HepG2 (cell line): Measurements from ENCODE around the gene VDR. TPM values are rescaled to one million over a fixed set of nuclear protein-coding genes. Genes with fewer than 3 reads are reported as not detected.

Source experiments
- BRCA1 ChIP-seq: sonication (generic); formaldehyde crosslinking; IDR thresholded peaks from 2 replicates; pipeline ENCODE4 v1.4.0; 2020; ENCODE audit warnings: missing genetic modification reagents
- CBFB ChIP-seq: sonication (generic); formaldehyde crosslinking; IDR thresholded peaks from 2 replicates; pipeline ENCODE4 v1.4.0; 2020; ENCODE audit warnings: missing genetic modification reagents
- RXRB ChIP-seq: IDR thresholded peaks from 2 replicates; pipeline ENCODE4 v1.6.1; 2016; ENCODE audit warnings: borderline replicate concordance, missing genetic modification reagents, missing compliant biosample characterization
- STAG1 ChIP-seq: sonication (generic); formaldehyde crosslinking; IDR thresholded peaks from 2 replicates; pipeline ENCODE4 v1.4.0; 2020; ENCODE audit warnings: missing genetic modification reagents
- TARDBP ChIP-seq: sonication (generic); formaldehyde crosslinking; IDR thresholded peaks from 2 replicates; pipeline ENCODE4 v1.8.0; 2022; ENCODE audit warnings: mild to moderate bottlenecking, missing genetic modification reagents
- TOPORS ChIP-seq: sonication (generic); formaldehyde crosslinking; IDR thresholded peaks from 2 replicates; pipeline ENCODE4 v1.8.0; 2023; ENCODE audit warnings: mild to moderate bottlenecking, missing genetic modification reagents
- ZFY ChIP-seq: sonication (generic); formaldehyde crosslinking; IDR thresholded peaks from 2 replicates; pipeline ENCODE4 v1.4.0; 2020; ENCODE audit warnings: missing genetic modification reagents
- ZNF136 ChIP-seq: sonication (generic); formaldehyde crosslinking; IDR thresholded peaks from 2 replicates; pipeline ENCODE4 v1.8.1; 2022; ENCODE audit warnings: low read depth, mild to moderate bottlenecking, moderate library complexity, missing genetic modification reagents
- polyA plus RNA-seq, 8 experiments: library from polyadenylated mRNA; depleted of rRNA in 3 of 8; stranded (reverse) in 7 of 8; unstranded in 1 of 8; fragments of >200 nt; fragmentation: Illumina TruSeq in 4 of 8; extraction: Trizol in 4 of 8; gene quantifications; 2 replicates each; pipeline versions ENCODE4 v1.2.1 to v1.2.3, GENCODE V29; 2011 to 2016; ENCODE audit warnings: low read depth in 4 of 8, missing spikeins in 1 of 8, mixed read lengths in 1 of 8; ENCODE audit not compliant: insufficient read depth in 1 of 8
- total RNA-seq, 5 experiments: library from RNA; depleted of rRNA; stranded (reverse); fragments of >200 nt; fragmentation: Illumina TruSeq; extraction: Trizol; gene quantifications; 2 replicates each; pipeline ENCODE4 v1.2.3, GENCODE V29; 2016; ENCODE audit warnings: low read depth in 1 of 5
- TF ChIP-seq, protein P1 (sequence below): sonication (generic); formaldehyde crosslinking; IDR thresholded peaks from 2 replicates; pipeline ENCODE4 v1.5.1; 2020; ENCODE audit warnings: mild to moderate bottlenecking, moderate library complexity, missing genetic modification reagents
- TF ChIP-seq, protein P2 (sequence below): sonication (generic); formaldehyde crosslinking; IDR thresholded peaks from 2 replicates; pipeline ENCODE4 v1.4.0; 2020; ENCODE audit warnings: missing genetic modification reagents
- TF ChIP-seq, protein P3 (sequence below): sonication (generic); formaldehyde crosslinking; IDR thresholded peaks from 2 replicates; pipeline ENCODE4 v1.4.0; 2020; ENCODE audit warnings: mild to moderate bottlenecking, missing genetic modification reagents

VDR gene
- total and polyA plus RNA-seq, 2 of the 13 experiments (the other 11 are each of a cell fraction or from before 2014, with no cell fraction given) = 0.08 to 0.33 TPM

DNA sequence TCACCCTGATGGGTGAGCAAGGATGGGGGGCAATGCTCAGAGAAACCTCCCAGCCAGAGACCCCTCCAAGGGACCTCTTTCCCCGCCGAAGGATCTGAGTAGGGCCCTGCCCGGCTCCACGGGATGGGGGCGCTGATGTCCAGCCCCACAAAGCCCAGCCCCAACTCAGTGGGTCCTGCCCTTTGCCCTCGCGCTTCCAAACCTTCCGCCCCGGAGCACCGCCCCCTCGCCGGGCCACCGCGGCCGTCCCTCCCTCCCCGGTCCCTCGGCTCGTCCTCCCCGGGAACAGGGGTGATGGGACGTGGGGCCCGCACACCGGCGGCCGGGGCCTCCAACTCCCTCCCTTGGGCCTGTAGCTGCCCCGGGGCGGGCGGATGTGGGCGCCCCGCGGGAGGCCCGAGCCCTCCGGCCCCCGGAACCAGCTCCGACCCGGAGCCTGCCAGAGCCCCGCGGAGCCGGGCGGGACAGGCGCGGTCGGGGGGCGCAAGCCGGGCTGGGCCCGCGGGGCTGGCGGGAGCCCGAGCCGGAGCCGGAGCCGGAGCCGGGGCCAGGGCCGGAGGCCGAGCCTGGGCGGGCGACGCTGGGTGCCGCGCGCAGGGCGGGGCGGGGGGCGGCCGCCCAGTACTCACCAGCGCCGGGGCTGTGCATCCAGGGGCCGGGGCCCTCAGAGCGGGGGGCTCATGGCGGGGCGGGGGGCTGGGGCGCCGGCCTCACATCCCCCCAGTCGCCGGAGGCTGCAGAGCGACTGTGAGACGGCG lies 85.5 kb downstream of the VDR start (continued):
- TF ChIP-seq, protein P1, sequence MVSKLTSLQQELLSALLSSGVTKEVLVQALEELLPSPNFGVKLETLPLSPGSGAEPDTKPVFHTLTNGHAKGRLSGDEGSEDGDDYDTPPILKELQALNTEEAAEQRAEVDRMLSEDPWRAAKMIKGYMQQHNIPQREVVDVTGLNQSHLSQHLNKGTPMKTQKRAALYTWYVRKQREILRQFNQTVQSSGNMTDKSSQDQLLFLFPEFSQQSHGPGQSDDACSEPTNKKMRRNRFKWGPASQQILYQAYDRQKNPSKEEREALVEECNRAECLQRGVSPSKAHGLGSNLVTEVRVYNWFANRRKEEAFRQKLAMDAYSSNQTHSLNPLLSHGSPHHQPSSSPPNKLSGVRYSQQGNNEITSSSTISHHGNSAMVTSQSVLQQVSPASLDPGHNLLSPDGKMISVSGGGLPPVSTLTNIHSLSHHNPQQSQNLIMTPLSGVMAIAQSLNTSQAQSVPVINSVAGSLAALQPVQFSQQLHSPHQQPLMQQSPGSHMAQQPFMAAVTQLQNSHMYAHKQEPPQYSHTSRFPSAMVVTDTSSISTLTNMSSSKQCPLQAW (CRISPR knock-in tag) = peak; percentile 21; the same call in 1 of the 2 replicates
- TF ChIP-seq RXRB (peak; percentile 34; the same call in 1 of the 2 replicates), CBFB (CRISPR knock-in tag) (peak; percentile 17; the same call in 1 of the 2 replicates), TOPORS (CRISPR knock-in tag) (no peak), TARDBP (peak; percentile 52; the same call in 1 of the 2 replicates), ZNF136 (no peak), STAG1 (CRISPR knock-in tag) (peak; percentile 33), ZFY (CRISPR knock-in tag) (peak; percentile 50), BRCA1 (CRISPR knock-in tag) (no peak)
- TF ChIP-seq, protein P2, sequence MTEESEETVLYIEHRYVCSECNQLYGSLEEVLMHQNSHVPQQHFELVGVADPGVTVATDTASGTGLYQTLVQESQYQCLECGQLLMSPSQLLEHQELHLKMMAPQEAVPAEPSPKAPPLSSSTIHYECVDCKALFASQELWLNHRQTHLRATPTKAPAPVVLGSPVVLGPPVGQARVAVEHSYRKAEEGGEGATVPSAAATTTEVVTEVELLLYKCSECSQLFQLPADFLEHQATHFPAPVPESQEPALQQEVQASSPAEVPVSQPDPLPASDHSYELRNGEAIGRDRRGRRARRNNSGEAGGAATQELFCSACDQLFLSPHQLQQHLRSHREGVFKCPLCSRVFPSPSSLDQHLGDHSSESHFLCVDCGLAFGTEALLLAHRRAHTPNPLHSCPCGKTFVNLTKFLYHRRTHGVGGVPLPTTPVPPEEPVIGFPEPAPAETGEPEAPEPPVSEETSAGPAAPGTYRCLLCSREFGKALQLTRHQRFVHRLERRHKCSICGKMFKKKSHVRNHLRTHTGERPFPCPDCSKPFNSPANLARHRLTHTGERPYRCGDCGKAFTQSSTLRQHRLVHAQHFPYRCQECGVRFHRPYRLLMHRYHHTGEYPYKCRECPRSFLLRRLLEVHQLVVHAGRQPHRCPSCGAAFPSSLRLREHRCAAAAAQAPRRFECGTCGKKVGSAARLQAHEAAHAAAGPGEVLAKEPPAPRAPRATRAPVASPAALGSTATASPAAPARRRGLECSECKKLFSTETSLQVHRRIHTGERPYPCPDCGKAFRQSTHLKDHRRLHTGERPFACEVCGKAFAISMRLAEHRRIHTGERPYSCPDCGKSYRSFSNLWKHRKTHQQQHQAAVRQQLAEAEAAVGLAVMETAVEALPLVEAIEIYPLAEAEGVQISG = peak; percentile 61; the same call in 1 of the 2 replicates
- TF ChIP-seq, protein P3, sequence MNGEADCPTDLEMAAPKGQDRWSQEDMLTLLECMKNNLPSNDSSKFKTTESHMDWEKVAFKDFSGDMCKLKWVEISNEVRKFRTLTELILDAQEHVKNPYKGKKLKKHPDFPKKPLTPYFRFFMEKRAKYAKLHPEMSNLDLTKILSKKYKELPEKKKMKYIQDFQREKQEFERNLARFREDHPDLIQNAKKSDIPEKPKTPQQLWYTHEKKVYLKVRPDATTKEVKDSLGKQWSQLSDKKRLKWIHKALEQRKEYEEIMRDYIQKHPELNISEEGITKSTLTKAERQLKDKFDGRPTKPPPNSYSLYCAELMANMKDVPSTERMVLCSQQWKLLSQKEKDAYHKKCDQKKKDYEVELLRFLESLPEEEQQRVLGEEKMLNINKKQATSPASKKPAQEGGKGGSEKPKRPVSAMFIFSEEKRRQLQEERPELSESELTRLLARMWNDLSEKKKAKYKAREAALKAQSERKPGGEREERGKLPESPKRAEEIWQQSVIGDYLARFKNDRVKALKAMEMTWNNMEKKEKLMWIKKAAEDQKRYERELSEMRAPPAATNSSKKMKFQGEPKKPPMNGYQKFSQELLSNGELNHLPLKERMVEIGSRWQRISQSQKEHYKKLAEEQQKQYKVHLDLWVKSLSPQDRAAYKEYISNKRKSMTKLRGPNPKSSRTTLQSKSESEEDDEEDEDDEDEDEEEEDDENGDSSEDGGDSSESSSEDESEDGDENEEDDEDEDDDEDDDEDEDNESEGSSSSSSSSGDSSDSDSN (CRISPR knock-in tag) = peak; percentile 80
